CD4-positive, alpha-beta T cell (primary cell): ENCODE data around the gene GRID1. TPM values are rescaled to one million over a fixed set of nuclear protein-coding genes. Genes with fewer than 3 reads are reported as not detected.
"Not testable (repeated sequence)": the region's sequence is repeated elsewhere in the genome, so short reads cannot be mapped to it uniquely, and the experiment has no call there.

Experiments
- ATAC-seq: fragments of 200-7000 bp; cut with Tn5 transposase; one replicate; pipeline ENCODE4 v1.10.0; 2022; ENCODE audit warnings: mild to moderate bottlenecking; ENCODE audit not compliant: poor library complexity
- CTCF ChIA-PET: fragments of 350-600 bp; sonication (Branson Sonifier 250); formaldehyde crosslinking; loops from one replicate; lab custom pipeline; 2021; ENCODE audit warnings: antibody characterized with exemption, inconsistent platforms; lab: Charles Lee
- POLR2A ChIA-PET: fragments of 350-600 bp; sonication (Branson Sonifier 250); formaldehyde crosslinking; loops from one replicate; lab custom pipeline; 2021; ENCODE audit warnings: antibody characterized with exemption, inconsistent platforms; lab: Charles Lee
- DNase-seq, 14 experiments: peaks; one replicate each; pipeline ENCODE4 v3.0.0-alpha.2; 2013 to 2020; ENCODE audit warnings: mixed read lengths in 2 of 14
- H3K27ac ChIP-seq, 2 donors: one replicate each; pipeline versions ENCODE4 v1.5.1 to v1.7.0; 2013; ENCODE audit warnings: low read length in 2 of 2, low read depth in 1 of 2, mild to moderate bottlenecking in 1 of 2
- H3K27me3 ChIP-seq, 2 experiments: 1 replicate in 1 of 2; 2 replicates in 1 of 2; pipeline versions ENCODE4 v1.6.1 to v1.7.0; 2013; ENCODE audit warnings: low read length in 2 of 2, control low read depth in 1 of 2, mild to moderate bottlenecking in 1 of 2, moderate library complexity in 1 of 2; ENCODE audit not compliant: insufficient read depth in 2 of 2, control insufficient read depth in 1 of 2
- H3K36me3 ChIP-seq: one replicate; pipeline ENCODE4 v1.6.1; 2013; ENCODE audit warnings: low read length, control low read depth; ENCODE audit not compliant: insufficient read depth
- H3K4me1 ChIP-seq: one replicate; pipeline ENCODE4 v1.6.1; 2013; ENCODE audit warnings: low read length, control low read depth; ENCODE audit not compliant: insufficient read depth
- H3K4me3 ChIP-seq: one replicate; pipeline ENCODE4 v1.5.1; 2013; ENCODE audit warnings: mild to moderate bottlenecking, low read length, moderate library complexity
- H3K9me3 ChIP-seq, 2 experiments: 1 replicate in 1 of 2; 2 replicates in 1 of 2; pipeline versions ENCODE4 v1.6.1 to v1.7.0; 2013; ENCODE audit warnings: low read length in 2 of 2, mild to moderate bottlenecking in 2 of 2, control low read depth in 1 of 2, moderate library complexity in 1 of 2; ENCODE audit not compliant: control insufficient read depth in 1 of 2, insufficient read depth in 1 of 2
- H3K27ac Mint-ChIP-seq: one replicate; pipeline ENCODE4 v1.8.0; 2020; ENCODE audit warnings: mixed read lengths
- H3K27me3 Mint-ChIP-seq: one replicate; pipeline ENCODE4 v1.8.0; 2021; ENCODE audit warnings: mixed read lengths
- H3K36me3 Mint-ChIP-seq: one replicate; pipeline ENCODE4 v1.8.0; 2021; ENCODE audit warnings: low read depth, mixed read lengths
- H3K4me1 Mint-ChIP-seq: one replicate; pipeline ENCODE4 v1.8.0; 2021; ENCODE audit warnings: low read depth, mixed read lengths
- H3K4me3 Mint-ChIP-seq: one replicate; pipeline ENCODE4 v1.8.0; 2020; ENCODE audit warnings: mild to moderate bottlenecking, mixed read lengths
- H3K9me3 Mint-ChIP-seq: one replicate; pipeline ENCODE4 v1.8.0; 2020; ENCODE audit warnings: mixed read lengths
- CTCF ChIP-seq: fragments of 200-600 bp; IDR thresholded peaks from one replicate; pipeline ENCODE4 v1.8.0; 2022; ENCODE audit warnings: antibody characterized with exemption, mild to moderate bottlenecking
- intact Hi-C, 2 experiments: fragments of 100-400 bp; cut with DNase I in 1 of 2; cut with micrococcal nuclease in 1 of 2; formaldehyde crosslinking; loops; one replicate each; pipeline versions ENCODE4 v1.15.1 to v1.9.0; 2023 to 2025; cut with DNase I, micrococcal nuclease
- total RNA-seq, 174 experiments: library from RNA in 2 of 174; stranded (reverse) in 2 of 174; gene quantifications; one replicate each; pipeline ENCODE4 v1.2.3 and lab custom pipeline; 2021 to 2026

GRID1 gene
- total RNA-seq, 2 experiments from 2014 or later = not detected

GRCh38 chr10:86108696-86109095, 257.9 kb downstream of the GRID1 start:
- no peak for DNase-seq
- no peak overlapping the region for H3K27ac Mint-ChIP-seq
- ChIA-PET POLR2A (no interaction called here), CTCF (no interaction called here)
- no peaks in the 10 kb centered on the region for H3K36me3 Mint-ChIP-seq
- Histone ChIP-seq H3K4me3 (no peak overlapping the region), H3K27ac (no peak overlapping the region), H3K27me3 (no peaks in the 10 kb centered on the region), H3K9me3 (no peaks in the 10 kb centered on the region), H3K36me3 (no peaks in the 10 kb centered on the region), H3K4me1 (no peaks in the 10 kb centered on the region)
- H3K27me3 Mint-ChIP-seq = no peaks in the 10 kb centered on the region
- ATAC-seq = no peak
- no peaks in the 10 kb centered on the region for H3K9me3 Mint-ChIP-seq
- intact Hi-C loops = no loop called here
- no peak overlapping the region for H3K4me3 Mint-ChIP-seq
- no peak for TF ChIP-seq CTCF
- H3K4me1 Mint-ChIP-seq = no peaks in the 10 kb centered on the region

GRCh38 chr10:86107611-86108310, 258.8 kb downstream of the GRID1 start:
- H3K36me3 ChIP-seq, intact Hi-C loops, CTCF ChIA-PET, H3K9me3 ChIP-seq, H3K27ac ChIP-seq, POLR2A ChIA-PET, H3K4me1 ChIP-seq, H3K4me1 Mint-ChIP-seq, H3K4me3 Mint-ChIP-seq, H3K27me3 ChIP-seq, H3K9me3 Mint-ChIP-seq, H3K36me3 Mint-ChIP-seq, H3K27ac Mint-ChIP-seq, H3K27me3 Mint-ChIP-seq, DNase-seq, H3K4me3 ChIP-seq, ATAC-seq: not testable (repeated sequence)

DNA sequence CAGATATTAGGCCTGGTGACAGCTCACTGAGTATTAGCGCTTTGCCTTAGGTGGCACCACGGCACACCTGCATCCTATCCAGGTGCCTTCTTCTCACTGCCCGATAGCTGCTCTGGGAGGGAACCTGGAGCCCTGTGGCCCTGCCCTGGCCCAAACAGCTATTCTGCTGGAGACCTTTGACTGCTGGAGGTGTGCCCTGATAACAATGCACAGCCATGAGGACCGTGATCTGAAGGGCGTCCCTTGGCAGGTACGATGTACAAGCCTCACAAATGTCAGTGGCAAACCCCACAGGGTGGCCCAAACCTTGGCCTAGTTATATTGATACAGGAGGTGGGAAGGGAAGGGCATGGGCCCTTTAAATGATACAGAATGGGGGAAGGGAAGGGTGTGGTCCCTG, 259.5 kb downstream of the GRID1 start:
- H3K27me3 Mint-ChIP-seq = no peaks in the 10 kb centered on the region
- Histone ChIP-seq H3K27me3 (no peaks in the 10 kb centered on the region), H3K4me3 (no peak overlapping the region), H3K9me3 (peaks cover 0 to 5% of the 10 kb centered on the region in 2 experiments), H3K27ac (no peak overlapping the region), H3K4me1 (no peaks in the 10 kb centered on the region), H3K36me3 (no peaks in the 10 kb centered on the region)
- DNase-seq (no peak), ATAC-seq (no peak)
- no peaks in the 10 kb centered on the region for H3K4me1 Mint-ChIP-seq
- intact Hi-C loops = no loop called here
- ChIA-PET CTCF (no interaction called here), POLR2A (no interaction called here)
- no peaks in the 10 kb centered on the region for H3K36me3 Mint-ChIP-seq
- no peak overlapping the region for H3K27ac Mint-ChIP-seq
- no peaks in the 10 kb centered on the region for H3K9me3 Mint-ChIP-seq
- no peak overlapping the region for H3K4me3 Mint-ChIP-seq
- TF ChIP-seq CTCF = no peak

DNA sequence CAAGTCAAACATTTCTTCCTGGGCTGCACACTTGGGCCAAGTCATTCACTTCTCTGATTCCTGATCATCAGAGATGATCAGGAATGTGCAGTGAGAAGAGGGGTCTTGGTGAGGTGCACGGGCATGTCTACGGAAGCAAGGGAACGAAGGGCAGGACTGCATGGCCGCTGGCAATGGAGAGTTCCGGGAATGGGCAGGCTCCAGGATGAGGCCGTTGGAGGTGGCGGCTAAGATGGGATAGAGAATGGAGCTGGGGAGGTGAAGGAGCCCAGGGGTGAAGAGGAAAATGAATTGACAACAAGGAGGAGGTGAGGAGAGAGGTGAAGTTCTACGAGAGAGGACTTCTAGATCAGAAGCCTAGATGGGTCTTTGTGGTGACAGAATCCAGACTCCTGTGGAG, 260.0 kb downstream of the GRID1 start:
- Mint-ChIP-seq H3K4me3 (no peak overlapping the region), H3K27ac (no peak overlapping the region), H3K27me3 (no peaks in the 10 kb centered on the region), H3K4me1 (no peaks in the 10 kb centered on the region), H3K36me3 (no peaks in the 10 kb centered on the region), H3K9me3 (no peaks in the 10 kb centered on the region)
- POLR2A ChIA-PET = no interaction called here
- DNase-seq (no peak), ATAC-seq (no peak)
- Histone ChIP-seq H3K4me3 (no peak overlapping the region), H3K27me3 (no peaks in the 10 kb centered on the region), H3K27ac (no peak overlapping the region), H3K9me3 (peaks cover 0 to 5% of the 10 kb centered on the region in 2 experiments), H3K4me1 (no peaks in the 10 kb centered on the region), H3K36me3 (no peaks in the 10 kb centered on the region)
- CTCF ChIA-PET = no interaction called here
- intact Hi-C loops = no loop called here
- TF ChIP-seq CTCF = no peak
